NCI-H460 (cell line): ENCODE results near the gene GNB5. TPM values are rescaled to one million over a fixed set of nuclear protein-coding genes. Genes with fewer than 3 reads are reported as not detected.
"Not testable (repeated sequence)": the region's sequence is repeated elsewhere in the genome, so short reads cannot be mapped to it uniquely, and the experiment has no call there.

ENCODE experiments used
- DNase-seq: peaks from one replicate; pipeline ENCODE4 v3.0.0-alpha.2; 2016; ENCODE audit warnings: low read depth; ENCODE audit errors: extremely low read depth
- total RNA-seq: library from RNA; depleted of rRNA; stranded (reverse); fragments of >200 nt; shearing (Covaris generic); gene quantifications from 2 replicates; pipeline ENCODE4 v1.2.3, GENCODE V29; 2014

GNB5 gene
- total RNA-seq, 1 experiment from 2014 or later: 121 TPM

- DNase-seq: no peak
These were observed 19.4 kb downstream of the GNB5 start for GRCh38 chr15:52171807-52172206.

- no peak for DNase-seq
These were observed 19.8 kb downstream of the GNB5 start for GRCh38 chr15:52171386-52171785.

- not testable (repeated sequence) for DNase-seq
These were observed 21.0 kb downstream of the GNB5 start for GRCh38 chr15:52170199-52170598.

- not testable (repeated sequence) for DNase-seq
These were observed 25.6 kb downstream of the GNB5 start for GRCh38 chr15:52165494-52166131.

GRCh38 chr15:52164631-52165265, 26.4 kb downstream of the GNB5 start:
- peak; percentile 56 for DNase-seq

GRCh38 chr15:52163321-52164190, 27.6 kb downstream of the GNB5 start:
- no peak for DNase-seq

GRCh38 chr15:52162876-52163275, 28.3 kb downstream of the GNB5 start:
- DNase-seq: no peak

GRCh38 chr15:52162260-52162659, 28.9 kb downstream of the GNB5 start:
- no peak for DNase-seq

GRCh38 chr15:52161406-52161966, 29.7 kb downstream of the GNB5 start:
- no peak for DNase-seq

- DNase-seq: no peak
These were observed 31.5 kb downstream of the GNB5 start for GRCh38 chr15:52159645-52160044.

GRCh38 chr15:52158084-52158765, 33.0 kb downstream of the GNB5 start:
- DNase-seq: no peak

- no peak for DNase-seq
These were observed 35.3 kb downstream of the GNB5 start for GRCh38 chr15:52155878-52156277.

GRCh38 chr15:52154896-52155865, 36.0 kb downstream of the GNB5 start:
- DNase-seq: no peak

- no peak for DNase-seq
These were observed 37.0 kb downstream of the GNB5 start for GRCh38 chr15:52153900-52154895.

GRCh38 chr15:52151353-52151752, 39.8 kb downstream of the GNB5 start:
- no peak for DNase-seq

- DNase-seq: no peak
These were observed 40.3 kb downstream of the GNB5 start for GRCh38 chr15:52150871-52151270.

GRCh38 chr15:52150043-52150825, 41.0 kb downstream of the GNB5 start:
- no peak for DNase-seq
